CD8-positive, alpha-beta memory T cell (primary cell): ENCODE results near the gene ARHGEF40. TPM values are rescaled to one million over a fixed set of nuclear protein-coding genes. Genes with fewer than 3 reads are reported as not detected.

Source experiments
- CTCF ChIA-PET: fragments of 350-600 bp; sonication (Branson Sonifier 250); formaldehyde crosslinking; loops from one replicate; lab custom pipeline; 2021; ENCODE audit warnings: antibody characterized with exemption; lab: Charles Lee
- POLR2A ChIA-PET: fragments of 350-600 bp; sonication (Branson Sonifier 250); formaldehyde crosslinking; loops from one replicate; lab custom pipeline; 2021; ENCODE audit warnings: antibody characterized with exemption; lab: Charles Lee
- DNase-seq, 5 donors: peaks; one replicate each; pipeline versions ENCODE4 v3.0.0 to v3.0.0-alpha.2; 2020 to 2022; ENCODE audit warnings: mixed read lengths in 1 of 5
- H3K27ac ChIP-seq: one replicate; pipeline ENCODE4 v1.7.0; 2013; ENCODE audit warnings: low read depth, mild to moderate bottlenecking, low read length, moderate library complexity
- H3K27me3 ChIP-seq: 2 replicates; pipeline ENCODE4 v1.7.0; 2013; ENCODE audit warnings: low read length, mild to moderate bottlenecking; ENCODE audit not compliant: insufficient read depth, poor library complexity, severe bottlenecking
- H3K36me3 ChIP-seq: 2 replicates; pipeline ENCODE4 v1.7.0; 2013; ENCODE audit warnings: mild to moderate bottlenecking, low read length, moderate library complexity; ENCODE audit not compliant: insufficient read depth
- H3K4me1 ChIP-seq: 2 replicates; pipeline ENCODE4 v1.7.0; 2013; ENCODE audit warnings: mild to moderate bottlenecking, low read length, moderate library complexity; ENCODE audit not compliant: insufficient read depth
- H3K4me3 ChIP-seq: 2 replicates; pipeline ENCODE4 v1.7.0; 2013; ENCODE audit warnings: mild to moderate bottlenecking, low read length
- H3K9me3 ChIP-seq: 2 replicates; pipeline ENCODE4 v1.7.0; 2013; ENCODE audit warnings: mild to moderate bottlenecking, low read length
- H3K27ac Mint-ChIP-seq, 8 donors: one replicate each; pipeline ENCODE4 v1.8.0; 2020 to 2021; ENCODE audit warnings: mixed read lengths in 8 of 8, mild to moderate bottlenecking in 6 of 8, inconsistent platforms in 3 of 8, moderate library complexity in 3 of 8
- H3K27me3 Mint-ChIP-seq, 2 donors: one replicate each; pipeline ENCODE4 v1.8.0; 2020 to 2021; ENCODE audit warnings: mixed read lengths in 2 of 2, mild to moderate bottlenecking in 1 of 2, moderate library complexity in 1 of 2
- H3K36me3 Mint-ChIP-seq, 3 donors: one replicate each; pipeline ENCODE4 v1.8.0; 2020 to 2021; ENCODE audit warnings: mixed read lengths in 3 of 3, inconsistent platforms in 1 of 3, mild to moderate bottlenecking in 1 of 3
- H3K4me1 Mint-ChIP-seq, 3 donors: one replicate each; pipeline ENCODE4 v1.8.0; 2020 to 2021; ENCODE audit warnings: mixed read lengths in 3 of 3, inconsistent platforms in 1 of 3, mild to moderate bottlenecking in 1 of 3
- H3K4me3 Mint-ChIP-seq, 7 donors: one replicate each; pipeline ENCODE4 v1.8.0; 2020 to 2021; ENCODE audit warnings: mixed read lengths in 7 of 7, mild to moderate bottlenecking in 6 of 7, moderate library complexity in 4 of 7, inconsistent platforms in 2 of 7
- H3K9me3 Mint-ChIP-seq, 5 donors: one replicate each; pipeline ENCODE4 v1.8.0; 2020 to 2022; ENCODE audit warnings: mixed read lengths in 5 of 5, mild to moderate bottlenecking in 3 of 5, moderate library complexity in 2 of 5, inconsistent platforms in 1 of 5
- polyA plus RNA-seq: library from polyadenylated mRNA; unstranded; fragments of 300-500 nt; fragmentation: Illumina TruSeq; gene quantifications from one replicate; pipeline ENCODE4 v1.2.3, GENCODE V29; 2021
- total RNA-seq, 2 experiments: library from RNA; stranded (reverse); gene quantifications; one replicate each; pipeline ENCODE4 v1.2.3, GENCODE V29; 2021

The ARHGEF40 gene
- total and polyA plus RNA-seq, 3 experiments from 2014 or later, result 0.16 to 0.40 (median 0.39) TPM

DNA sequence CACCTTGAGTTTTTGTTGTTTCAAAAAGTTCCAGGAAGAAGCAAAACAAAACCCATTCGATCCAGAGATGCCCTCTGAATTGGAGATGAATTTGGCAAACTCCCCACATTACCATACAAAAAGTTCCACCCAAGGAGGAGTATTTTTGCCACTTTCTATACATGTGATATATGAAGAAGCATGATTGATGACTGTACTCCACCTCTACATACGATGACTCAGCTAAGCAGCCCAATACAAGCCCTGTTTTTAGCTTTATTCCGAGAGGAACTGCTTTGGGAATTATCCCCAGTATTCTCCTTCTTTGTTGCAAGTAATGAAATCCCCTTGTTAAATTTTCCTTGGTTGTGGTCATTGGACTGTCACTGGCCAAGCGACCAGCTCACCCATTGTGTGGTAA is 42.2 kb downstream of the ARHGEF40 start:
- Histone ChIP-seq H3K4me3 (no peak overlapping the region), H3K27ac (no peak overlapping the region), H3K4me1 (no peaks in the 10 kb centered on the region), H3K9me3 (no peaks in the 10 kb centered on the region), H3K36me3 (no peaks in the 10 kb centered on the region), H3K27me3 (no peaks in the 10 kb centered on the region)
- H3K27me3 Mint-ChIP-seq, result peaks cover 0 to 3% of the 10 kb centered on the region in 2 donors
- H3K36me3 Mint-ChIP-seq, result no peaks in the 10 kb centered on the region
- ChIA-PET POLR2A (no interaction called here), CTCF (interaction anchor here (1.0 to 1.2 kb wide), 2 partner anchors 20 to 43 kb away, joined by 3 read pairs; no protein-coding TSS in a partner anchor)
- no peaks in the 10 kb centered on the region for H3K9me3 Mint-ChIP-seq
- no peaks in the 10 kb centered on the region for H3K4me1 Mint-ChIP-seq
- no peak for DNase-seq
- H3K27ac Mint-ChIP-seq, result no peak overlapping the region
- H3K4me3 Mint-ChIP-seq, result no peak overlapping the region

DNA sequence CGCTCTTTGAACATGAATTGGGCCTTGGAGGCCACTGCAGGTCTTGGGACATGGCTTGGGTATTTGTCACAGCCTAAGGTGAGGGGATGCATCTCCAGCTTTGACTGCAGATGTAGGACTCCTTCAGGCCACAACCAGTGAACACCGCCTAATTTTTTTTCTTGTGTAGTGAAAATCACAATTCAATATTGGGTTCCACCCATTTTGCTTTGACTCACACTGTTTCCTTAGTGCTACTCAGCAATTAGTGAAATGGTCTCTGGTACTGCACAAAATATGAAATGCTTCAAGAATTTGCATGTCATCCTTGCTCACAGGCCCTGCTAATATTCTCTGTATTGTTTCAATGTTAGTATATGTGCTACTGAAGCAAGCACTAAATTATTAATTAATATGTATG is 43.3 kb downstream of the ARHGEF40 start:
- no peaks in the 10 kb centered on the region for H3K9me3 Mint-ChIP-seq
- peaks cover 3 to 7% of the 10 kb centered on the region in 2 donors for H3K27me3 Mint-ChIP-seq
- POLR2A ChIA-PET, result no interaction called here
- no peak overlapping the region for H3K4me3 Mint-ChIP-seq
- H3K9me3 ChIP-seq, result no peaks in the 10 kb centered on the region
- H3K27ac ChIP-seq, result no peak overlapping the region
- H3K4me3 ChIP-seq, result no peak overlapping the region
- no peak overlapping the region for H3K27ac Mint-ChIP-seq
- no peaks in the 10 kb centered on the region for H3K36me3 ChIP-seq
- H3K36me3 Mint-ChIP-seq, result no peaks in the 10 kb centered on the region
- no peaks in the 10 kb centered on the region for H3K4me1 Mint-ChIP-seq
- no peak for DNase-seq
- CTCF ChIA-PET, result interaction anchor here (1.7 kb wide), 1 partner anchor 52 kb away, joined by 3 read pairs; no protein-coding TSS in a partner anchor
- H3K4me1 ChIP-seq, result no peaks in the 10 kb centered on the region
- H3K27me3 ChIP-seq, result no peaks in the 10 kb centered on the region

- no peak overlapping the region for H3K4me3 ChIP-seq
- H3K4me1 Mint-ChIP-seq, result no peaks in the 10 kb centered on the region
- H3K36me3 ChIP-seq, result no peaks in the 10 kb centered on the region
- H3K4me3 Mint-ChIP-seq, result no peak overlapping the region
- no peaks in the 10 kb centered on the region for H3K4me1 ChIP-seq
- ChIA-PET POLR2A (interaction anchor here (0.6 kb wide), 1 partner anchor 101 kb away, joined by 4 read pairs; no protein-coding TSS in a partner anchor), CTCF (interaction anchor here (0.6 kb wide), 1 partner anchor 16 kb away, joined by 3 read pairs; no protein-coding TSS in a partner anchor)
- no peaks in the 10 kb centered on the region for H3K36me3 Mint-ChIP-seq
- no peaks in the 10 kb centered on the region for H3K9me3 Mint-ChIP-seq
- no peak for DNase-seq
- H3K9me3 ChIP-seq, result no peaks in the 10 kb centered on the region
- no peak overlapping the region for H3K27ac ChIP-seq
- peaks cover 1 to 40% of the 10 kb centered on the region in 2 donors for H3K27me3 Mint-ChIP-seq
- H3K27me3 ChIP-seq, result no peaks in the 10 kb centered on the region
- no peak overlapping the region for H3K27ac Mint-ChIP-seq
Observed at GRCh38 chr14:21118933-21119332, 48.8 kb downstream of the ARHGEF40 start.

- DNase-seq, result no peak
- Mint-ChIP-seq H3K4me1 (no peaks in the 10 kb centered on the region), H3K27ac (no peak overlapping the region), H3K9me3 (peaks cover 0 to 8% (median 3%) of the 10 kb centered on the region in 5 donors), H3K27me3 (peaks cover 5 to 47% of the 10 kb centered on the region in 2 donors), H3K36me3 (peaks cover 0 to 4% (median 0%) of the 10 kb centered on the region in 3 donors), H3K4me3 (no peak overlapping the region)
- Histone ChIP-seq H3K36me3 (no peaks in the 10 kb centered on the region), H3K27me3 (peaks cover 1% of the 10 kb centered on the region), H3K4me3 (no peak overlapping the region), H3K9me3 (no peaks in the 10 kb centered on the region), H3K27ac (no peak overlapping the region), H3K4me1 (no peaks in the 10 kb centered on the region)
- POLR2A ChIA-PET, result no interaction called here
- CTCF ChIA-PET, result interaction anchor here (1.1 kb wide), 1 partner anchor 106 kb away, joined by 3 read pairs; no protein-coding TSS in a partner anchor
Observed at GRCh38 chr14:21120686-21121085, 50.6 kb downstream of the ARHGEF40 start.

DNA sequence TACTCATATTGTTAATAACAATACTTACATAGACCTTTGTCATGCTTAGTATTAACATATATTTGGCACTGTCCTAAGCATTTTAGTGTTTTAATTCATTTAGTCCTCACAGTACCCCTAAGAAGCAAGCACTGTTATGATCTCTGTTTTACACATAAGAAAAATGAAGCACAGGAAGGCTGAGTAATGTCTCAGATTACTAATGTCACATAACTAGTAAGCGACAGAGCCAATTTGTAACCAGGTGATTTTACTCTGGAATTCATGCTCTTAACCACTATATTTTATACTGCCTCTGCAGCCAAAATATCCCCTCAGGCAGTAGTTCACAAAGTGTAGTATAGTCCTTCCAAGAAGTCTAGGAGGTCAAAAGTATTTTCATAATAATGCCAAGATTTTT is 51.0 kb downstream of the ARHGEF40 start:
- ChIA-PET CTCF (no interaction called here), POLR2A (no interaction called here)
- no peak overlapping the region for H3K27ac ChIP-seq

GRCh38 chr14:21123429-21123828 is 53.3 kb downstream of the ARHGEF40 start:
- CTCF ChIA-PET, result interaction anchor here (1.0 to 1.6 kb wide), 5 partner anchors 8 to 109 kb away, joined by 3 to 4 read pairs (median 3); no protein-coding TSS in a partner anchor

More for the DNA sequence above, 51.0 kb downstream of the ARHGEF40 start:
- Histone ChIP-seq H3K9me3 (no peaks in the 10 kb centered on the region), H3K27me3 (peaks cover 6% of the 10 kb centered on the region), H3K4me3 (no peak overlapping the region), H3K4me1 (no peaks in the 10 kb centered on the region), H3K36me3 (no peaks in the 10 kb centered on the region)
- H3K4me3 Mint-ChIP-seq, result no peak overlapping the region
- H3K27ac Mint-ChIP-seq, result no peak overlapping the region
- H3K27me3 Mint-ChIP-seq, result peaks cover 9 to 52% of the 10 kb centered on the region in 2 donors
- H3K4me1 Mint-ChIP-seq, result no peaks in the 10 kb centered on the region
- peaks cover 0 to 8% (median 3%) of the 10 kb centered on the region in 5 donors for H3K9me3 Mint-ChIP-seq
- no peak for DNase-seq
- H3K36me3 Mint-ChIP-seq, result peaks cover 0 to 6% (median 0%) of the 10 kb centered on the region in 3 donors

DNA sequence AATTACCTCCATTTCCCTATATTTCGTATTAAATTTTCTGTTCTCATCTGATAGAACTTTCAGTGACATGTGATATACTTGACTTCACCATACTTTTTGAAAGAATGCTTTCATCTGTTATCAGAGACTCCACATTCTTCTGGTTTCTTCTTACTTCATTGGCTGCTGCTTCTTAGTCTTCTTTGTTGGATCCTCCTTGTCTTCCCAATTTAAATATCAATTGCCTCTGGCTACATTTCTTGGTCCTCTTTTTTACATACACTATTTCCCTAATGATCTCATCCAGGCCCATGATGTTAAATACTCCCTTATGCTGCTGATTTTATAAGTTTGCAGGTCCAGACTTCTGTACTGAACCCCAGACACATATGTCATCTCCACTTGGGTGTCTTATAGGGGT is 63.8 kb downstream of the ARHGEF40 start:
- Mint-ChIP-seq H3K9me3 (no peaks in the 10 kb centered on the region), H3K4me1 (no peaks in the 10 kb centered on the region), H3K36me3 (no peaks in the 10 kb centered on the region), H3K27me3 (peaks cover 3 to 7% of the 10 kb centered on the region in 2 donors), H3K27ac (no peak overlapping the region), H3K4me3 (no peak overlapping the region)
- Histone ChIP-seq H3K4me3 (no peak overlapping the region), H3K27me3 (no peaks in the 10 kb centered on the region), H3K4me1 (no peaks in the 10 kb centered on the region), H3K9me3 (no peaks in the 10 kb centered on the region), H3K36me3 (no peaks in the 10 kb centered on the region), H3K27ac (no peak overlapping the region)
- DNase-seq, result no peak
- ChIA-PET CTCF (no interaction called here), POLR2A (no interaction called here)

More at GRCh38 chr14:21123429-21123828, 53.3 kb downstream of the ARHGEF40 start:
- H3K36me3 Mint-ChIP-seq, result peaks cover 0 to 8% (median 0%) of the 10 kb centered on the region in 3 donors
- H3K4me1 Mint-ChIP-seq, result no peaks in the 10 kb centered on the region
- no peaks in the 10 kb centered on the region for H3K4me1 ChIP-seq
- POLR2A ChIA-PET, result no interaction called here
- H3K4me3 ChIP-seq, result no peak overlapping the region
- H3K9me3 Mint-ChIP-seq, result peaks cover 0 to 8% (median 5%) of the 10 kb centered on the region in 5 donors
- no peak for DNase-seq
- H3K27me3 Mint-ChIP-seq, result peaks cover 15 to 58% of the 10 kb centered on the region in 2 donors
- H3K4me3 Mint-ChIP-seq, result no peak overlapping the region
- H3K27ac Mint-ChIP-seq, result no peak overlapping the region
- no peaks in the 10 kb centered on the region for H3K36me3 ChIP-seq
- no peaks in the 10 kb centered on the region for H3K9me3 ChIP-seq
- H3K27ac ChIP-seq, result no peak overlapping the region
- peaks cover 6% of the 10 kb centered on the region for H3K27me3 ChIP-seq

DNA sequence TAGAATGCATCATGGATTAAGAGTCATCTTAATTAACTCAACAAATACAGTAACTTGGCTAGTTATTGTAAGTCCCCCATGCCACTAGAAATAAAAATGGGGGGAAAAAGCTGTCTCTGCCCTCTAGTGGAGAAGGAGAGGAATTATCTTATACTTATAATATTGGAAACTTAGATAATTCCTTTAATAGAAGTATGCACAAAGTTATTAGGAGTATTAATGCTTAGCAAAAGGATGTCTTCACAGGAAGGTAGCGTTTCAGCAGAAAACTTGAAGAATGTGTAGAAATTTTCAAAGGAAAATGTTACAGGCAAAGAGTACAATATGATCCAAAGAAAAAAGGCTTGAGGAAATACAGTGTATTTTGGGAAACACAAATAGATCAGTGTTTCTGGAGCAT is 65.9 kb downstream of the ARHGEF40 start:
- Mint-ChIP-seq H3K27me3 (peaks cover 8% of the 10 kb centered on the region in 2 donors), H3K27ac (peak overlapping the region in 1 of 8 donors; percentile 10), H3K4me1 (no peaks in the 10 kb centered on the region), H3K4me3 (no peak overlapping the region), H3K9me3 (no peaks in the 10 kb centered on the region), H3K36me3 (no peaks in the 10 kb centered on the region)
- Histone ChIP-seq H3K36me3 (no peaks in the 10 kb centered on the region), H3K27me3 (no peaks in the 10 kb centered on the region), H3K27ac (no peak overlapping the region), H3K9me3 (no peaks in the 10 kb centered on the region), H3K4me3 (no peak overlapping the region), H3K4me1 (no peaks in the 10 kb centered on the region)
- CTCF ChIA-PET, result interaction anchor here (1.4 to 1.6 kb wide), 2 partner anchors 13 to 121 kb away, joined by 3 to 4 read pairs; no protein-coding TSS in a partner anchor
- DNase-seq, result peak in 1 of 5 donors; percentile 5
- POLR2A ChIA-PET, result no interaction called here
